Measurements from ENCODE around the gene CTIF. TPM values are rescaled to one million over a fixed set of nuclear protein-coding genes. Genes with fewer than 3 reads are reported as not detected.

CTIF gene
- total and polyA plus RNA-seq, 2 experiments from 2014 or later = 22.1 to 27.9 TPM

GRCh38 chr18:48815179-48815515, 276.3 kb downstream of the CTIF start:
- Histone ChIP-seq H4K20me1 (ENCODE audit: insufficient read depth, poor library complexity, severe bottlenecking) (no peaks in the 10 kb centered on the region), H3K4me2 (no peak overlapping the region), H2AFZ (no peak overlapping the region), H3K4me3 (no peak overlapping the region), H3K9me3 (ENCODE audit: low read depth) (no peaks in the 10 kb centered on the region), H3K9me2 (replicated peaks; ENCODE audit: insufficient read depth) (no peaks in the 10 kb centered on the region), H3K4me1 (ENCODE audit: insufficient read depth) (peaks cover 6% of the 10 kb centered on the region), H3K79me2 (no peaks in the 10 kb centered on the region), H3K27ac (no peak overlapping the region), H3K36me3 (replicated peaks; ENCODE audit: insufficient read depth, low read depth) (no peaks in the 10 kb centered on the region), H3K27me3 (no peaks in the 10 kb centered on the region)
- TF ChIP-seq CTCF (IDR thresholded peaks at IDR 0.05; ENCODE audit: poor library complexity) (no peak), EZH2phosphoT487 (IDR thresholded peaks at IDR 0.05; ENCODE audit: low read depth, severe bottlenecking, unreplicated experiment) (no peak), EZH2 (IDR thresholded peaks at IDR 0.05; ENCODE audit: borderline replicate concordance) (no peak)
- WGBS (ENCODE audit: low lambda C conversion rate, missing lambda C conversion rate) = 94% methylated on average over 1 of the region's 1 CpG
- no peak for DNase-seq (ENCODE audit: low spot score)

- no peaks in the 10 kb centered on the region for H4K20me1 ChIP-seq (ENCODE audit: insufficient read depth, poor library complexity, severe bottlenecking)
- H3K36me3 ChIP-seq (replicated peaks; ENCODE audit: insufficient read depth, low read depth) = no peaks in the 10 kb centered on the region
- H3K79me2 ChIP-seq = no peaks in the 10 kb centered on the region
- no peaks in the 10 kb centered on the region for H3K9me3 ChIP-seq (ENCODE audit: low read depth)
- H3K4me3 ChIP-seq = no peak overlapping the region
- H3K9me2 ChIP-seq (replicated peaks; ENCODE audit: insufficient read depth) = no peaks in the 10 kb centered on the region
- H3K4me1 ChIP-seq (ENCODE audit: insufficient read depth) = peaks cover 6% of the 10 kb centered on the region
- no peaks in the 10 kb centered on the region for H3K27me3 ChIP-seq
- WGBS (ENCODE audit: low lambda C conversion rate, missing lambda C conversion rate) = 87% methylated on average over 5 of the region's 5 CpGs
- no peak for DNase-seq (ENCODE audit: low spot score)
- no peak overlapping the region for H3K27ac ChIP-seq
- TF ChIP-seq EZH2phosphoT487 (IDR thresholded peaks at IDR 0.05; ENCODE audit: low read depth, severe bottlenecking, unreplicated experiment) (no peak), CTCF (IDR thresholded peaks at IDR 0.05; ENCODE audit: poor library complexity) (no peak), EZH2 (IDR thresholded peaks at IDR 0.05; ENCODE audit: borderline replicate concordance) (no peak)
- no peak overlapping the region for H2AFZ ChIP-seq
- no peak overlapping the region for H3K4me2 ChIP-seq
Measured at GRCh38 chr18:48815581-48816324, 276.9 kb downstream of the CTIF start.

DNA sequence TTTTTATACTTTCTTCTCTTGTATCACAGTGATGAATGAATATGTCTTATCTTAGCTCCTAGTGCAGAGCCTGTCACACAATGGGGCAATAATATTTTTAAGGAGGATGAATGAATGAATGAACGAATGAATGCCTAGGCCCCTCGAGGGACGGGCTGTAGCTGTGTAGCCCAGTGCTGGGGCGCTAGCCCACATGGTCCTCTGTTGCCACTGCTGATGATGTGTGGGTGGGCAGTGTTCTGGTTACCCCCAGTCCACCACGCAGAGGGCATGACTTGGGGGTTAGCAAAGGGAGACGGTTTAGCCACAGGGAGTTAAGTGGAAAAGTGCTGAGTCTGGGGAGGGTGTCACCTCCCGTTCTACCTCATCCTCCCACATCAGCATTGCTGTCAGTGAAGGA, 277.7 kb downstream of the CTIF start:
- no peaks in the 10 kb centered on the region for H3K9me3 ChIP-seq (ENCODE audit: low read depth)
- H2AFZ ChIP-seq = no peak overlapping the region
- H3K4me3 ChIP-seq = no peak overlapping the region
- no peak overlapping the region for H3K27ac ChIP-seq
- H3K36me3 ChIP-seq (replicated peaks; ENCODE audit: insufficient read depth, low read depth) = no peaks in the 10 kb centered on the region
- no peak for TF ChIP-seq CTCF (IDR thresholded peaks at IDR 0.05; ENCODE audit: poor library complexity)
- no peak for TF ChIP-seq EZH2 (IDR thresholded peaks at IDR 0.05; ENCODE audit: borderline replicate concordance)
- TF ChIP-seq EZH2phosphoT487 (IDR thresholded peaks at IDR 0.05; ENCODE audit: low read depth, severe bottlenecking, unreplicated experiment) = no peak
- peaks cover 6% of the 10 kb centered on the region for H3K4me1 ChIP-seq (ENCODE audit: insufficient read depth)
- no peak for DNase-seq (ENCODE audit: low spot score)
- H3K79me2 ChIP-seq = no peaks in the 10 kb centered on the region
- no peak overlapping the region for H3K4me2 ChIP-seq
- no peaks in the 10 kb centered on the region for H3K27me3 ChIP-seq
- no peaks in the 10 kb centered on the region for H4K20me1 ChIP-seq (ENCODE audit: insufficient read depth, poor library complexity, severe bottlenecking)
- WGBS (ENCODE audit: low lambda C conversion rate, missing lambda C conversion rate) = 86% methylated on average over 7 of the region's 7 CpGs
- H3K9me2 ChIP-seq (replicated peaks; ENCODE audit: insufficient read depth) = no peaks in the 10 kb centered on the region

Measured in hepatocyte (in vitro differentiated cells).